Measurements from ENCODE around the gene KAZN. TPM values are rescaled to one million over a fixed set of nuclear protein-coding genes. Genes with fewer than 3 reads are reported as not detected.

The KAZN gene
- total RNA-seq, 1 donor from 2014 or later: 5.7 TPM

- TF ChIP-seq CTCF (conservative IDR thresholded peaks at IDR 0.05; ENCODE audit: low read depth, low read length): no peak
- no peak overlapping the region for H3K4me3 ChIP-seq (ENCODE audit: low read depth, low read length)
- no peak for DNase-seq (ENCODE audit: low read depth)
These were observed 293.5 kb downstream of the KAZN start for GRCh38 chr1:14891991-14892390.

- no peak overlapping the region for H3K4me3 ChIP-seq (ENCODE audit: low read depth, low read length)
- no peak for TF ChIP-seq CTCF (conservative IDR thresholded peaks at IDR 0.05; ENCODE audit: low read depth, low read length)
- DNase-seq (ENCODE audit: low read depth): no peak
These were observed 296.5 kb downstream of the KAZN start for GRCh38 chr1:14894811-14895560.

- H3K4me3 ChIP-seq (ENCODE audit: low read depth, low read length): no peak overlapping the region
- DNase-seq (ENCODE audit: low read depth): no peak
- no peak for TF ChIP-seq CTCF (conservative IDR thresholded peaks at IDR 0.05; ENCODE audit: low read depth, low read length)
These were observed 297.2 kb downstream of the KAZN start for GRCh38 chr1:14895727-14896126.

- no peak for DNase-seq (ENCODE audit: low read depth)
- no peak for TF ChIP-seq CTCF (conservative IDR thresholded peaks at IDR 0.05; ENCODE audit: low read depth, low read length)
These were observed 298.0 kb downstream of the KAZN start for GRCh38 chr1:14896381-14897079.

GRCh38 chr1:14897080-14897449 is 298.6 kb downstream of the KAZN start:
- TF ChIP-seq CTCF (conservative IDR thresholded peaks at IDR 0.05; ENCODE audit: low read depth, low read length): no peak
- DNase-seq (ENCODE audit: low read depth): no peak
- no peak overlapping the region for H3K4me3 ChIP-seq (ENCODE audit: low read depth, low read length)

More at GRCh38 chr1:14896381-14897079, 298.0 kb downstream of the KAZN start:
- H3K4me3 ChIP-seq (ENCODE audit: low read depth, low read length): no peak overlapping the region

GRCh38 chr1:14897547-14897946 is 299.1 kb downstream of the KAZN start:
- no peak overlapping the region for H3K4me3 ChIP-seq (ENCODE audit: low read depth, low read length)
- no peak for DNase-seq (ENCODE audit: low read depth)
- TF ChIP-seq CTCF (conservative IDR thresholded peaks at IDR 0.05; ENCODE audit: low read depth, low read length): no peak

Data from epithelial cell of proximal tubule (primary cell).